CD4-positive, alpha-beta T cell treated with Interleukin-2 at 100 ng/mL for 4 hours (primary cell): ENCODE data around the gene PARP11.
A peak's percentile ranks its signal among the peaks of the same experiment; 100 is the strongest.
"Not testable (repeated sequence)": the region's sequence is repeated elsewhere in the genome, so short reads cannot be mapped to it uniquely, and the experiment has no call there.

Experiments
- DNase-seq: peaks from one replicate; pipeline ENCODE4 v3.0.0-alpha.2; 2020; ENCODE audit warnings: low spot score

The PARP11 gene

DNA sequence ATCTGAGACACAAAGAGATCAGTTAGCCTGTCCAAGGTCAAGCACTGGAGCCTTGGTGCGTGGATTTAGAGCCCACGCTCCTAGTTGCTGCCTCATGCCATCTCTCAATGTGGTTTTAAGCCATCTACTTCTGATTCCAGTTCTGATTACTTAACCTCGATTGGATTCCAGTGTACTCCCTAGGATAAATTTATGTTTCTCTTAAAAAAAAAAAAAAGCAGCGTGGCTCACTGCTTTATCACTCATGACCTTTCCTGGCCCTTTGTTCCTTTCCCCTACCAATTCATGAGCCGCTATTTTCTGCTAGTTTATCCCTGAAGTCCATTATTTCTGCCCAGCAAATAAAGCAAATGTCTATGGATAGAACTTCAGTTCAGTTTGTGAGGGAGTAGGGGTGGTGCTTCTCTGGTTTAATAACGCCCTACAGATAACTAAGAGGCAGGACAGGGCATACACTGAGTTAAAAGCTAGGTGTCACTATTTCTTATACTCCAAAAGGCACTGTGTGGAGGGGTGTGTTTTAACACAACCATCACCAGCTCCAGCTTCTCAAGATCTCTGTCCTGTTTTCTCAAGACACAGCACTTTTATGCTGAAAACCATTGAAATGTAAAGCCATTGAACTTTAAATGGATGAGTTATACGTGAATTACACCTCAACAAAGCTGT is 9.8 kb upstream of the PARP11 start:
- peak; percentile 35 for DNase-seq

DNA sequence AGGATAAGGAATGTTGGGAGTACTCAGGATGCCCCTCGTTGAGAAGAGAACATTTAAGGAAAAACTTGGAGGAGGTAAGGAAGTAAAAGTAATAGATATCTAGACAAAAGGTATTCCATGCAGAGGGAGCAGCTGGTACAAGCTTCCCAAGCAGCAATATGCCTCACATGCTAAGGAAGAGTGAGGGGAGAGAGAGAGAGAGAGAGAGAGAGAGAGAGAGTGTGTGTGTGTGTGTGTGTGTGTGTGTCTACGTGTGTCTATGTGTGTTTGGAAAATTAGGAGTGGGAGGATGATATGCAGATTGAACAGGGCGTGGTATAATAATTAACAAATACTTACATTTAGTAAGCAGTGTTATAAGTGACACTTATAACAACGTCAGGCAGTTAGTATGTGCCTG is 9.2 kb upstream of the PARP11 start:
- DNase-seq, result no peak

DNA sequence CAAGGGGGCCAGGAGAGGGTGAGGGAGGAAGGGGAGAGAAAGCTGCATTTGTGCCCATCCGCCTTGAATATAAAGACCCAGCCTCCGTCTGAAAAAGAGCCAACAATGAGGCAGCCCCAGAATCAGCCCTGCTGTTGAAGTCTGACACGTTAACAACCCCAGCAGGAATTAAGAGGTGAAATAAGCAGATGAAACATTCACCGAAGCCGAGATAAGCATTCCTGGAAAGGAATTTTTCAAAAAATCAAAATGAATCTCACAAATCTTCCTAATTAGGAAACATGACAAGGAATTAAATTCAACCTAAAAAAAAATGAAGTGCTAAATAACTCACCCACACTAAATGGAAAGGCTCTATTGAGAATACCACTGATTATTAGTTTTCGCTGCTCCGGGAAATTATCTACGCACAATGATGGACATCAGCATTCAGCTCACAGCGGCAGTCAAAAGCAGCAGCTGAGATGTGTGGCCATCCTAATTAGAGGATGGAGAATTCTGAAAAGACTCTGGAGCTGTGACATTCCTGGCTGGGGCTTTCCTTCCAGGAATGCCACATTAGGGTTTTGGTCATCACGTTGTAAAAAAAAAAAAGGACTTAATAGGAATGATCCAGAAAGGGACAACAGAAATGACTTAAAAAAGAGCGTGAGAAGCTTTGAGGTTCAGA is 8.2 kb upstream of the PARP11 start:
- no peak for DNase-seq

DNA sequence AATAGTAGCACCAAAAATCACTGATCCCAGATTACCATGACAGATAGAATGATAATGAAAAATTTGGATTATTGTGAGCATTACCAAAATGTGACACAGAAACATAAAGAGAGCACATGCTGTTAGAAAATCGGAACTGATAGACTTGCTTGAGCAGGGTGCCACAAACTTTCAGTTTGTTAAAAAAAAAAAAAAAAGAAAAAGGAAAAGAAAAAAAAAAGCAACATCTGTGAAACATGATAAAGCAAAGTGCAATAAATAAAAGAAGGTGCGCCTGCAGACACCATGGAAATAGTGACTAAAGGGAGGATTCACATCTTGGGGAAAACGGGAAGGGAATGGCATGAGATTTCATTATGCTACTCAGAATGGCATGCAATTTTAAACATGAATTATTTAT is 6.6 kb upstream of the PARP11 start:
- no peak for DNase-seq

DNA sequence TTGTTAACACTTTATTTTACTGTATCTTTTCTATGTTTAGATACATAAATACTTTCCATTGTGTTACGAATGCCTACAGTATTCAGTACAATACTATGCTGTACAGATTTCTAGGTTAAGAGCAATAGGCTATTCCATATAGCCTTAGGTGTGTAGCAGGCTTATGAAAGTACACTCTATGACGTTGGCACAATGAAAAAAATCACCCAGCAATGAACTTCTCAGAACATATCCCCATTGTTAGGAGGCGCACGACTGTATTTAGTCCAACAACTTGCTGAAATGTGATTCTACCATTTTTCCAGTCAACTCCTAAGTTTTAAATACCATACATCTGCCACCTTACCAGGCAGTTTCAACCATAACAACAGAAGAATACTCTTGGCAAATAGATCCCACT is 1.8 kb downstream of the PARP11 start:
- DNase-seq, result no peak

DNA sequence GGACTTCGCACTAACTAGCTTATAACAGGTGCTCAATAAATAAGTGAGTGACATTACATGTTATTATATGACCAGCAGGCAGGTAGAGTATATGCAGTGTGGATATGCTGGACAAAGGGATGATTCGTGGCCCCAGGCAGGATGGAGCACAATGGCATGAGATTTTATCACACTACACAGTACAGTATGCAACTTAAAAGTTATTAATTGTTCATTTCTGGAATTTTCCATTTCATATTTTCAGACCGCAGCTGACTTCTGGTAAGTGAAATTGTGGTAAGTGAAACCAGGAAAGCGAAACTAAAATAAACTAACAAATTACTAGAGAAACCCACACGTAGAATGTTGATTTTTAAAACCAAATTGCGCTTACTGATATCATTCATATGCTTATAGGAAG is 3.3 kb downstream of the PARP11 start:
- DNase-seq, result peak; percentile 55

DNA sequence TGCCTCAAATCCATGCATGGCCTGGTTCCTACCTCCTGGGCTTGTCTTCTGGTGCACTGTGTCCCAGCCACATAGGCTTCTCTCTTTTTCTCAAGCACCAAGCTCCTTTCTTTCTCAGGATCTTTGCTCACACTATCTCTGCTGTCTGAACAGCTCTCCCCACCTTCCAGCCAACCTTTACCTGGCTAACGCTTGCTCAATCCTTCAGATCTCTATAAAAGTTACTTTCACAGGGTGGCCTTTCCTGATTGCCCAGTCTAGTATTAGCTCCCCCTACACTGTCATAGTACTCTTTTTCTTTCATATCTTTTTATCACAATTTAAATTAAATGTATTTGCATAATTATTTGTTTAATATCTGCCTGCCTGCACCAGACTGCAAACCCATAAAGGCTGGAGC is 3.8 kb downstream of the PARP11 start:
- no peak for DNase-seq

DNA sequence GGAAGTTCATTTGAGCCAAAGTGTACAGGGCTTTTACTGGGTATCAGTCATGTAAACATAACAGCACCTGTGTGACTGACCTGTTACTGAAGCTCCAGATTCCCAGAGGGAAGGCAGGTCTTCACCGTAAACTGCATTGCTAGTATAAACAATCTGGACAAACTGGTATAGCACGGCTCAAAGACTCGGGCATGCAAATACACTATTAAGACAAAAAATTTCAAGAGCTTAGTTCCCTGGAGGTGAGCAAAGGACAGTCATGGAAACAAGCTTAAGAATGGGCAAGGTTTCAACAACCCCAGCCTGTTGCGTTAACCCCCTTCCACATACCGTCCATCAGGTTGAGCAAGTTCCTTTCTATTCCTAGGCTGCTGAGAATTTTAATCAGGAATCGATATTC is 9.4 kb downstream of the PARP11 start:
- DNase-seq, result no peak

DNA sequence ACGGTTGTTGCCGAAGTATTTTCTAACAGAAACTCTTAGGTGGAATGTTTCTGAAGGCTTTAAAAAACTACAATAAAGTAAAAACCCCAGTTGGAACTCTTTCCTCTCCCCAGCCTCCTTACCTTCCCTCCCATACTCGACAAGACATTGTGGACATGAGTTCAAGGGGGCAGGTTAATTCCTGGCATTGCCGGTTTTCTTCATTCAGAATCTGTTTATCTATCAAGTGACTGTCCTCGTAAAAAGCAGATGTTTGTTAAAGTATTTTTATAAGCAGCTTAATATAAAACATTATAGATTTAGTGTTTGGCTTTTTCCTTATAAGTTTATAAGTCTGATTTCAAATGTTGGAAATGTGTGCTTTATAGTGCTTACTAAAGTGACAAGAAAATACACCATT is 30.7 kb downstream of the PARP11 start:
- no peak for DNase-seq

DNA sequence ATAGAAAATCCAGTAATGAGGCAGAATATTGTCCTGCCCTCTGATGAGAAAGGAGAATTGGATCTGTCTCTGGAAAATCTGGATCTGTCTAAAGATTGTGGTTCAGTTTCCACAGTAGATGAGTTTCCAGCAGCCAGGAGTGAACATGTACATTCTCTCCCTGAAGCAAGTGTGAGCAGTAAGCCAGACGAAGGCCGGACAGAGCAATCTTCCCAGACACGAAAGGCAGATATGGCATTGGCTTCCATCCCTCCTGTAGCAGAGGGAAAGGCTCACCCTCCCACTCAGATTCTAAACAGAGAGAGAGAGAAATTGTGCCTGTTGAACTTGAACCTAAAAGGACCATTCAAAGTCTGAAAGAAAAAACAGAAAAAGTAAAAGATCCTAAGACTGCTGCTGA is 31.4 kb downstream of the PARP11 start:
- no peak for DNase-seq

DNA sequence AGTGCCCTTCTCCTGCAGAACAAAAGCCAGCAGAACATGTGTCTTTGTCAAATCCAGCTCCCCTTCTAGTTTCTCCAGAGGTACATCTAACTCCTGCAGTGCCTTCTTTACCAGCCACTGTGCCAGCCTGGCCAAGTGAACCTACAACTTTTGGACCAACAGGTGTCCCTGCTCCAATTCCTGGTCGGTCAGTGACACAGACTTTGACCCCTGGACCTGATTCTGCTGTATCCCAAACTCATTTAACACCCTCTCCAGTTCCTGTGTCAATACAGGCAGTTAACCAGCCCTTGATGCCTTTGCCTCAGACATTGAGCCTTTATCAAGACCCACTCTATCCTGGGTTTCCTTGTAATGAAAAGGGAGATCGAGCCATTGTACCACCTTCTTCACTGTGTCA is 32.4 kb downstream of the PARP11 start:
- not testable (repeated sequence) for DNase-seq

DNA sequence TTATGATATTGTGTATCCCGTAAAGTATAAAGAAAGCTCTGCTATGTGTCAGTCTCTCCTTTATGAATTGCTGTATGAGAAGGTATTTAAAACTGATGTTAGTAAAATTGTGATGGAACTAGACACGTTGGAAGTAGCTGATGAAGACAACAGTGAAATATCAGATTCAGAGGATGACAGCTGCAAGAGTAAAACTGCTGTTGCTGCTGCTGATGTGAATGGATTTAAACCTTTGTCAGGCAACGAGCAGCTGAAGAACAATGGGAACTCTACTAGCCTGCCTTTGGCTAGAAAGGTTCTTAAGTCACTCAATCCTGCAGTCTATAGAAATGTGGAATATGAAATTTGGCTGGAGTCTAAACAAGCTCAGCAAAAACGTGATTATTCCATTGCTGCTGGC is 33.5 kb downstream of the PARP11 start:
- DNase-seq, result not testable (repeated sequence)

DNA sequence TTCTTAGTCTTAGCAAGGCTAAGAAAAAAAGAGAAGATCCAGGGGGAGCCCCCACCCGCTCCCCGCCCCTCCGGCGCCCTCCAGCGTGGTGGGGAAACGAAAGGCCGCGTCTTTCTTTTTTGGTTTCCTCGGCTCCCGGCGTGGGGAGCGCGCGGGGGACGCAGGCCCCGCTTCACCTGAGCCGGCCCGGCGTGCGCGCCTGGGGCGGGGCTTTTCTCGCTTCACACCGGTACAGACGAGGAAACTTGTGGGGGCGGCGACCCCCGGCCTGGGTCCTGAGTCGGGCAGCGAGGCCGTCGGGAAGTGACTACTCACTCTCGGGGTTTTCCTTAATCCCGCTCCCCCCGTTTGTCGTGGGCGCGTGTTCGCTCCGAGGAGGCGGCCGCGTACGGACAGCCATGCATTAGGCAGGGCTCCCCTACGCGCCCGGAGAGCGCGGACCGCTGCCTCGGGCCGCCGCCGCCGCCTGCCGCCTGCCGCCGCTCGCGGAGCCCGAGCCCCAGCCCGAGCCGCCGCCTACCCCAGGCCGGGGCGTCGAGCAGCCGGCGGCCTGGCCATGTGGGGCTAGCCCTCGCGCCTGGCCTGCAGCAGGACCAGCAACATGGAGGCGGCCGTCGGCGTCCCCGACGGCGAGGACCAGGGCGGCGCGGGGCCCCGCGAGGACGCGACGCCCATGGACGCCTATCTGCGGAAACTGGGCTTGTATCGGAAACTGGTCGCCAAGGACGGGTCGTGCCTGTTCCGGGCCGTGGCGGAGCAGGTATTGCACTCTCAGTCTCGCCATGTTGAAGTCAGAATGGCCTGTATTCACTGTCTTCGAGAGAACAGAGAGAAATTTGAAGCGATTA is 34.3 kb downstream of the PARP11 start:
- DNase-seq, result peak; percentile 10

DNA sequence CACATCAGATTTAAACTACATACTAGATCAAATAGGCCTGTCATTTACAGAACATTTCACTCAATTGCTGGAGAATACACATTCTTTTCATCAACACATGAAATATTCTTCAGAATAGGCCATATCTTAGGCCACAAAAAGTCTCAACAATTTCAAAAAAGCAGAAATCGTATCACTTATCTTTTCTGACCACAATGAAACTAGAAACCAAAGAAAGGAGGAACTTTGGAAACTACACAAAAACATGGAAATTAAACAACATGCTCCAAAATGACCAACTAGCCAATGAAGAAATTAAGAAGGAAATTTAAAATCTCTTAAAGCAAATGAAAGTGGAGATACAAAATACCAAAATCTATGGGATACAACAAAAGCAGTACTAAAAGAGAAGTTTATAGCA is 35.1 kb downstream of the PARP11 start:
- no peak for DNase-seq

DNA sequence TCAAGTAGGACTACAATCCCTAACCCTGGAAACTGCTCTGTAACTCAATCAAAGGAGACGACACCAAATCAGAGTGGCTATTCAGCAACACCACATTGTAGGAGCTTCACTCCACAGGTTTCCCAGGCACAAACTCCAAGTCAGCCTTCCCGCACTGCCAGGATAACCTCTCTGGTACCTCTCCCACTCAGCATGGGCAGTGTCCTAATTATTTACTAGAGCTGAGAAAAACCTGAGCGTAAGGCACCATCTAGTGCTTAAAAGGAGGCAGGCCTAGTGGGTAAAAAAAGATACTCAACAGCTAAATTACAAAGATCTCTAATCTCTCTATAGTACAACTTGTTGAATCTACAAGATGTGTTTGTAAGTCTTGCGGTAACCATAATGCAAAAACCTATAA is 36.1 kb downstream of the PARP11 start:
- DNase-seq, result no peak

DNA sequence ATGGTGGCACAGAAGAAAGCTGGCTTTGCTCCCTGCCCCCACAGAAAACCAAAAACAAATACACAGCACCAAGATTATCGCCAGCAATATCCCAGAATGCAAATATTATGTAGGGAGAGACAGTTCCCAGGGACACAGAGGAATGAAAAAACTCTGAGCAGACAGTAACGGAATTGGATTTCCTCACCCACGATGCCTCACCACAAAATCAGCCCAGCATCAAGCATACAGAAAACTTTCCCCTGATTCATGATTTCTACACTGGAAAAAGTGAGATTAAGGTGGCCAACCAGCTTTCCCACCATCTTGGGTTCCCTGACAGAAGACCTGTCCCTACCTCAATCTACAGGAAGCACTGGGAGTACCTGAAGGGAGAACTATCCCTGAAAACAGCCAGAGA is 36.6 kb downstream of the PARP11 start:
- DNase-seq, result no peak

DNA sequence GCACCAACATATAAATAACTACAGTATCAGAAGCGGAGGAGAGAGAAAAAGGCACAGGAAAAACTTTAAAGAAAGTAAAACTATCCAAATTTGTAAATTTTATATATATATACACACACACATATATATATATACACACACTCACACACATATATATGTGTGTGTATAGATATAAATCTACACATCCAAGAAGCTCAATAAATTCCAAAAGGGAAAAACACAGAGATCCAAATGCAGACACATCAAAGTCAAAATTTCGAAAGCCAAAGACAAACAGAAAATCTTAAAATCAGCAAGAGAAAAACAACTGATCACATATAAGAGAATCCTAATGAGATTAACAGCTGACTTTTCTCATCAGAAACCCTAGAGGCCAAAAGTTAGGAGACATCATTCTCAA is 37.3 kb downstream of the PARP11 start:
- DNase-seq, result no peak

DNA sequence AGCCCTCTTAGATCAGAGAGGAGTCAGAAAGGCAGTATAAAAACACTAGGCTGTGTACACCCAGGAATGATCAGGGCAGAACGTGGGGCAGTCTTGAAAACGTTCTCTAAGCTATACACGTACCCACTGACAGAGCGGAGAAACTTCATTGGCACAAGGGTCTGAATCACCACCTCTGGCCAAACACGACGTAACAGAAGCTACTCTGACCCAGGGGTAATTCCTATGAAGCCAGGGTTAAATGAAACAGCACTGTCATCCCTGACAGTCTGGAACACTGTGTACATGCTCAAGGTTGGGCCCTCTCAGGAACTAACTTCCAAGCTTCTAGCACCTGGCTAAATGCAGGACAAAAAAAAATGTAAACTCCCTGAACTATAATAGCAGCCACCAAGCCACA is 38.4 kb downstream of the PARP11 start:
- DNase-seq, result no peak

DNA sequence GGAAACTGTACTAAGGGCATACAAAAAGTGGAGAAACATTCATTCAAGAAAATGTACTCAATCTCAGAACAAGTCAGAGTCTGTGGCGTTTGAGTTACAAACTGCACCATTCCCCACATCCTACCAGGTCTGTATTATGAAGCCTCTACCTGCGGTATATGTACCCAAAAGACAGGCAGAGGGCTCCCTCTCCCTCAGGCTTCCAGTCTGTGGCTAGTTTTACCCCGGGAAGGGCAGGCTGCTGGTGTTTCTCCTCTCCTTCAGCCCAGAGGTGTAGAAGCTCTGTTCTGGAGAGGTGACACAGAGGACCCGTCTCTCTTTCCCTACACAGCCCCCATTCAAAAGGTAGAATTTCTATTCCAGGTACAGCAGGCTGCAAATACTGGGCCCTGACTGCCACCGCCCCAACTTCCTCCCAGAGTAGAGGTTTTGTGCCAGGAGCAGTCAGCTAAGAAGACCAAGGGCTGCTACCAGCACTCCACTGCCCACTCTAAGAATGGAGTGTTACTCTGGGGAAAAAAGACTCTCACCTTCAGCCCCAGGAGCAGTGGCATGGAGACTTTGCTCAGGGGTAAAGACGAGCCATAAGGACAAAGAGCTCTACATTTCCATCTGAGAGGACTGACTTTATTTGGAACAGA is 39.4 kb downstream of the PARP11 start:
- DNase-seq, result no peak

DNA sequence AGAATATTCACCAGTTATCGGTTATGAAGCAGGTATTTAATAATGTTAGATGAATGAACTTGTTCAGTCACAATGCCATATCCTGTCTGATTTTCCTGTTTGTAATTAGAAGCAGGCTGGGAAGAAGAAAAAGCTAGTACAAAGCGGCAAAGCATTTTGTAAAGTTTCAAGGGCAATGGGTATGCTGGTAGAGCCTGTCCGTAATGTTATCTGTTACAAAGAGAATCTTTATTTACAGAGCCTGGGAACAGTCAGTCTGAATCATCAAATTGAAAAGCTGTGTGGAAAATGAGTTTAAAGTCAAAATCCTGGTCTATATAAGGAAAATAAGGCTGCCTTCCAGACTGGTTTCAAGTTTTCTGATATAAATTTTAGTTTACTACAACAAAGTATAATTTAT is 40.5 kb downstream of the PARP11 start:
- DNase-seq, result no peak

DNA sequence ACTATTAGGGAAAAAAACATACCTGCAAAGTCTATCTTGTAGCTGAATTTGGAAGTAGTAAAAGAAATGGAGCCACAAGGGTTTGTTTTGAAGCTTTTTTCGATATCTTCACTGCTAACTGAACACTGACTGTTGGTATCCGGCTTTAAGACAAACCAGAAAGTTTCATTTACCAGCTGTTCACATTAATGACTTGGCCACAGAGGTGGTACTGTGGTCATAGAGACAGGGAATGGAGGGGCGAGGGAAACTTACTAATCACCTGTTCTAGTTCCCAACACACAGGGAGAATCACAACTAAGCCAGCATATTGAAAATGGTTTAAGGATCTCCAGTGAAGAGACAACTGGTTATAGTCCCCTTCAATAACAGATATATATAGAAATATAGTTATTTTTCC is 44.3 kb downstream of the PARP11 start:
- DNase-seq, result no peak

DNA sequence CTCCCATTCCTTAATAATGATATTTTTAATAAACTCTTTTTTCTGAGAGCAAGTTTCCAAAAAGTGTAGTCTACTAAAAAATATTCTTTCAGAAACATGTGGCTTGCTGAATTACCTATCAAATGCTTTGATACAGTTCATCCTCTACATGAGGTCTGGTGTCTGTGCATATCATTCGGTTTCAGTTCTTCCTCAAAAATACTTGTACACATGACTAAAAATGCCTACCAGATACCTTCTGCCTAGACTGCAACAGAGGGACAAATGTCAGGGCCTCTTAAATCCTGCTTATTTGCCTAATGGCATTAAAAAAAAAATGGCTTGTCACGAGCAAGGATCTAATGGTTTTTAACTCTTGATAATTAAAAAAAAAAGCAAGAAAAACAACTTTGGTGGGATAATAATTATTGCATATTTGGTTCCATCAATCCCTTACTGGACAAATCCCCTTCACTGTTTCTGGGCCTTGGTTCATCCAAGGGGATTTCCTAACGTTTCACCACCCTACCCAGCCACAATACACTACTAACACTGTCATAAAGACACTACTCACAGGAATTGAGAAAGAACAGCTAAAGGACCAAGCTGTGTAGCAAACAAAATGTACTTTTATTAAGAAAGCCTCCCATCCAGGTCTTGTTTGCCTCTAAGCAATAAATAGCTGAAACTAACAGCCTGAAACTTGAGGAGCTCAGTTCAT is 45.7 kb downstream of the PARP11 start:
- no peak for DNase-seq
